ENCODE data around the gene TMEM187. TPM values are rescaled to one million over a fixed set of nuclear protein-coding genes. Genes with fewer than 3 reads are reported as not detected.

The TMEM187 gene
- total and polyA plus RNA-seq, 2 donors (not counting 1 experiment from before 2014, with no cell fraction given): 5.5 to 6.4 TPM

DNA sequence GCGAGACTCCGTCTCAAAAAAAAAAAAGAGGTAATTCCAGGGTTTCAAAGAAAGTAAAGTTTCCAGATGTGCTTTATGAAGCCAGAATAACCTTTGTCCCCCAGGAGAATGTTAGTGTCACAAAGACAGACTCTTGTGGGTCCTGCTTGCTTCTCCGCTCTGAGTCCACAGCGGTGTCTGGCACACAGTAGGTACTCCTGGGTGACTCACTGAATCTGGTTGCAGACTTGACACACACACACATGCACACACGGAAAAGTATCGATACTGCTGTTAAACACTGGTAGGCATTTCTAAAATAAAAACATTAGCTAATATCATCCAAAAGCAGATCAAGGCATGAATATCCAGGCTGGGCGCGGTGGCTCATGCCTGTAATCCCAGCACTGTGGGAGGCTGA lies 22.9 kb downstream of the TMEM187 start:
- 100% methylated on average over 2 of the region's 8 CpGs for WGBS (ENCODE audit: insufficient coverage)

GRCh38 chrX:153999359-154000037 lies 26.9 kb downstream of the TMEM187 start:
- POLR2A ChIA-PET: interaction anchor here (0.6 kb wide), 1 partner anchor 15 kb away, joined by 3 read pairs; no protein-coding TSS in a partner anchor
- 93% methylated on average over 5 of the region's 19 CpGs for WGBS (ENCODE audit: insufficient coverage)

More for the DNA sequence above, 22.9 kb downstream of the TMEM187 start:
- Mint-ChIP-seq H3K27ac (no peak overlapping the region), H3K9me3 (ENCODE audit: insufficient read depth) (no peaks in the 10 kb centered on the region), H3K4me3 (no peak overlapping the region), H3K27me3 (no peaks in the 10 kb centered on the region), H3K4me1 (no peaks in the 10 kb centered on the region)
- ChIA-PET POLR2A (no interaction called here), CTCF (interaction anchor here (1.5 kb wide), 1 partner anchor 19 kb away, joined by 4 read pairs; no protein-coding TSS in a partner anchor)
- Histone ChIP-seq H3K4me2 (replicated peaks; ENCODE audit: low read depth, low read length, poor library complexity, severe bottlenecking) (no peak overlapping the region), H3K27me3 (replicated peaks in 1 of 4; ENCODE audit: control extremely low read depth in 1 of 4, control insufficient read depth in 3 of 4, insufficient read depth in 4 of 4, low read length in 3 of 4) (no peaks in the 10 kb centered on the region), H3K9ac (ENCODE audit: low read length) (no peak overlapping the region), H3K79me2 (ENCODE audit: control insufficient read depth, insufficient read depth, low read length) (no peaks in the 10 kb centered on the region), H3K27ac (ENCODE audit: low read length in 2 of 2) (no peak overlapping the region), H3K9me3 (ENCODE audit: control extremely low read depth in 1 of 3, control insufficient read depth in 2 of 3, insufficient read depth in 1 of 3, low read length in 2 of 3) (no peaks in the 10 kb centered on the region), H3K4me3 (ENCODE audit: control extremely low read depth in 1 of 5, extremely low read depth in 1 of 5, insufficient read depth in 1 of 5, low read depth in 2 of 5, low read length in 4 of 5) (no peak overlapping the region), H3K36me3 (replicated peaks in 1 of 2; ENCODE audit: control extremely low read depth in 1 of 2, control insufficient read depth in 1 of 2, extremely low read depth in 1 of 2, insufficient read depth in 2 of 2, low read length in 1 of 2) (no peaks in the 10 kb centered on the region), H2AFZ (ENCODE audit: insufficient read depth, low read depth, low read length, poor library complexity, severe bottlenecking) (no peak overlapping the region), H4K20me1 (ENCODE audit: control insufficient read depth, insufficient read depth, low read length, poor library complexity, severe bottlenecking) (no peaks in the 10 kb centered on the region), H3K4me1 (ENCODE audit: control insufficient read depth in 2 of 2, insufficient read depth in 2 of 2, low read length in 2 of 2) (no peaks in the 10 kb centered on the region)
- DNase-seq (no peak), ATAC-seq (ENCODE audit: low read depth) (no peak)
- TF ChIP-seq, protein P1, sequence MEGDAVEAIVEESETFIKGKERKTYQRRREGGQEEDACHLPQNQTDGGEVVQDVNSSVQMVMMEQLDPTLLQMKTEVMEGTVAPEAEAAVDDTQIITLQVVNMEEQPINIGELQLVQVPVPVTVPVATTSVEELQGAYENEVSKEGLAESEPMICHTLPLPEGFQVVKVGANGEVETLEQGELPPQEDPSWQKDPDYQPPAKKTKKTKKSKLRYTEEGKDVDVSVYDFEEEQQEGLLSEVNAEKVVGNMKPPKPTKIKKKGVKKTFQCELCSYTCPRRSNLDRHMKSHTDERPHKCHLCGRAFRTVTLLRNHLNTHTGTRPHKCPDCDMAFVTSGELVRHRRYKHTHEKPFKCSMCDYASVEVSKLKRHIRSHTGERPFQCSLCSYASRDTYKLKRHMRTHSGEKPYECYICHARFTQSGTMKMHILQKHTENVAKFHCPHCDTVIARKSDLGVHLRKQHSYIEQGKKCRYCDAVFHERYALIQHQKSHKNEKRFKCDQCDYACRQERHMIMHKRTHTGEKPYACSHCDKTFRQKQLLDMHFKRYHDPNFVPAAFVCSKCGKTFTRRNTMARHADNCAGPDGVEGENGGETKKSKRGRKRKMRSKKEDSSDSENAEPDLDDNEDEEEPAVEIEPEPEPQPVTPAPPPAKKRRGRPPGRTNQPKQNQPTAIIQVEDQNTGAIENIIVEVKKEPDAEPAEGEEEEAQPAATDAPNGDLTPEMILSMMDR (IDR thresholded peaks at IDR 0.05): no peak
- TF ChIP-seq EZH2 (IDR thresholded peaks at IDR 0.05; ENCODE audit: borderline replicate concordance, insufficient read depth, low read depth, low read length, poor library complexity, severe bottlenecking): no peak
- intact Hi-C loops (cut with micrococcal nuclease): no loop called here

More at GRCh38 chrX:153999359-154000037, 26.9 kb downstream of the TMEM187 start:
- DNase-seq: no peak
- no peaks in the 10 kb centered on the region for H3K9me3 Mint-ChIP-seq (ENCODE audit: insufficient read depth)
- no peaks in the 10 kb centered on the region for H3K27me3 Mint-ChIP-seq
- H3K79me2 ChIP-seq (ENCODE audit: control insufficient read depth, insufficient read depth, low read length): no peaks in the 10 kb centered on the region
- TF ChIP-seq EZH2 (IDR thresholded peaks at IDR 0.05; ENCODE audit: borderline replicate concordance, insufficient read depth, low read depth, low read length, poor library complexity, severe bottlenecking): no peak
- TF ChIP-seq, protein P1 (IDR thresholded peaks at IDR 0.05): no peak
- H3K9me3 ChIP-seq (ENCODE audit: control extremely low read depth in 1 of 3, control insufficient read depth in 2 of 3, insufficient read depth in 1 of 3, low read length in 2 of 3): no peaks in the 10 kb centered on the region
- no peaks in the 10 kb centered on the region for H3K27me3 ChIP-seq (replicated peaks in 1 of 4; ENCODE audit: control extremely low read depth in 1 of 4, control insufficient read depth in 3 of 4, insufficient read depth in 4 of 4, low read length in 3 of 4)
- peaks cover 23% of the 10 kb centered on the region for H3K4me1 Mint-ChIP-seq
- H3K4me3 ChIP-seq (ENCODE audit: control extremely low read depth in 1 of 5, extremely low read depth in 1 of 5, insufficient read depth in 1 of 5, low read depth in 2 of 5, low read length in 4 of 5): no peak overlapping the region
- no peak overlapping the region for H3K9ac ChIP-seq (ENCODE audit: low read length)
- no peak overlapping the region for H3K4me3 Mint-ChIP-seq
- peaks cover 16 to 28% of the 10 kb centered on the region in 2 donors for H3K4me1 ChIP-seq (ENCODE audit: control insufficient read depth in 2 of 2, insufficient read depth in 2 of 2, low read length in 2 of 2)
- H4K20me1 ChIP-seq (ENCODE audit: control insufficient read depth, insufficient read depth, low read length, poor library complexity, severe bottlenecking): no peaks in the 10 kb centered on the region
- H3K27ac Mint-ChIP-seq: no peak overlapping the region
- CTCF ChIA-PET: interaction anchor here (0.6 to 2.4 kb wide), 2 partner anchors 15 to 67 kb away, joined by 3 to 6 read pairs; no protein-coding TSS in a partner anchor
- intact Hi-C loops (cut with micrococcal nuclease): no loop called here
- H3K4me2 ChIP-seq (replicated peaks; ENCODE audit: low read depth, low read length, poor library complexity, severe bottlenecking): no peak overlapping the region
- H3K36me3 ChIP-seq (replicated peaks in 1 of 2; ENCODE audit: control extremely low read depth in 1 of 2, control insufficient read depth in 1 of 2, extremely low read depth in 1 of 2, insufficient read depth in 2 of 2, low read length in 1 of 2): no peaks in the 10 kb centered on the region
- H2AFZ ChIP-seq (ENCODE audit: insufficient read depth, low read depth, low read length, poor library complexity, severe bottlenecking): no peak overlapping the region
- no peak overlapping the region for H3K27ac ChIP-seq (ENCODE audit: low read length in 2 of 2)
- no peak for ATAC-seq (ENCODE audit: low read depth)
